ENCODE measurements around the gene SF3B5. TPM values are rescaled to one million over a fixed set of nuclear protein-coding genes. Genes with fewer than 3 reads are reported as not detected.
"Not testable (repeated sequence)": the region's sequence is repeated elsewhere in the genome, so short reads cannot be mapped to it uniquely, and the experiment has no call there.

SF3B5 gene
- 100 to 1,000 TPM; 276 to 301 (median 280) TPM for total RNA-seq

DNA sequence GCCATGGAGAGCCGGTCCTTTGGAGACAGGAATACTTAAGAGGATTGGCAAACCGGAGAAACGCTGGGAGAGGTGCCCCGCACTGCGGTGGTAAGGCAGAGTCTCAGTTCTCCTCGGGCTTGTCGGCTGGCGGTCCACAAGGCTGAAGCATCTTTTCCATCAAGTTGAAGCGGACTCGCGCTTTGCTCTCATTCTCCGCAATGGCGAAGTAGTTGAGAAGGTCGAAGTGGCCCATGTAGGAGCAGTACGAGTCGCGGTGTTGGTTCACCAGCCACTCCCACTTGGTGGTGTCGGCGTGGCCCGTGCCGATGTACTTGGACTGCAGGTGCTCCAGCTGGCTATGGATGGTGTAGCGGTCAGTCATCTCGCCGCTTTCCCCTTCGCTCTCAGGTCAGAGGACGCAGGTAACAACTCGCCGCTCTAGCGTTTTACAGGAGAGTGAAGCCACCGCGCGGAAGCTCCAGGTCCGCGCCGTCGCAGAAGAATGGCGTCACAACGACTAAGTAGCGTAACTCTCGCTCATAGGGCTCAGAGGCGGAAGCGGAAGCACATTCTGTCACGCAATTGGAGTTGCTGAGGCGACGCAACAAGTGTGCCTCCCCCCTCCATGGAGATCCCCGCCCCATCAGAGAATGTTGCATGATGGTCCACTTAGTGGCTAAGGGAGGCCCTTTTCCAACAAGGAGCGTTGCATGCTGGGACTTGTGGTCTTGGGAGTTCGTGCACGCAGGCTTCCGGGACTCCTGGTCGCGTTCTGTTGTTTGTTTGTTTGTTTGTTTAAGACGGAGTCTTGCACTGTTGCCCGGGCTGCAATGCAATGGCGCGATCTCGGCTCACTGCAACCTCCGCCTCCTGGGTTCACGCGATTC, at the start of gene SF3B5:
TSS of gene SF3B5 (minus strand) at position 440 of the 869 bp plus-strand sequence. CDS start at position 364, 76 bp downstream.
- peaks cover 11% of the 10 kb centered on the region for H3K36me3 Mint-ChIP-seq (ENCODE audit: insufficient read depth)
- H3K4me1 Mint-ChIP-seq (ENCODE audit: low read depth), result peaks cover 23% of the 10 kb centered on the region
- H3K4me3 Mint-ChIP-seq, result peak within 1 kb of the TSS; percentile 93
- peak; percentile 96 for DNase-seq
- no peaks in the 10 kb centered on the region for H3K27me3 Mint-ChIP-seq (ENCODE audit: low read depth)
- H3K9me3 Mint-ChIP-seq, result no peaks in the 10 kb centered on the region
- ATAC-seq, result peak; percentile 98

DNA sequence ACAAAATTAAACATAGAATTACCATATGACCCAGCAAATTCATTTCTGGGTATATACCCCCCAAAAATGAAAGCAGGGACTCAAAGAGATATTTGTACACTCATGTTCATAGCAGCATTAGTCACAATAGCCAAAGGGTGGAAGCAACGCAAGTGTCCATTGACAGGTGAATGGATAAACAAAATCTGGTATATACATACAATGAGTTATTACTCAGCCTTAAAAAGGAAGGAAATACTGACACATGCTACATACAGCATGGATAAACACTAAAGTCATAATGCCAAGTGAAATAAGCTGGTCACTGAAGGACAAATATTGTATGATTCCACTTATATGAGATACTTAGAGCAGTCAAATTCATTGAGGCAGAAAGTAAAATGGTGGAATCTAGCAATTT, 49.6 kb upstream of the SF3B5 start:
- H3K4me1 Mint-ChIP-seq (ENCODE audit: low read depth), result peaks cover 4% of the 10 kb centered on the region
- DNase-seq, result no peak
- no peak for ATAC-seq
- H3K4me3 Mint-ChIP-seq, result no peak overlapping the region
- H3K36me3 Mint-ChIP-seq (ENCODE audit: insufficient read depth), result no peaks in the 10 kb centered on the region
- no peaks in the 10 kb centered on the region for H3K9me3 Mint-ChIP-seq
- no peaks in the 10 kb centered on the region for H3K27me3 Mint-ChIP-seq (ENCODE audit: low read depth)

DNA sequence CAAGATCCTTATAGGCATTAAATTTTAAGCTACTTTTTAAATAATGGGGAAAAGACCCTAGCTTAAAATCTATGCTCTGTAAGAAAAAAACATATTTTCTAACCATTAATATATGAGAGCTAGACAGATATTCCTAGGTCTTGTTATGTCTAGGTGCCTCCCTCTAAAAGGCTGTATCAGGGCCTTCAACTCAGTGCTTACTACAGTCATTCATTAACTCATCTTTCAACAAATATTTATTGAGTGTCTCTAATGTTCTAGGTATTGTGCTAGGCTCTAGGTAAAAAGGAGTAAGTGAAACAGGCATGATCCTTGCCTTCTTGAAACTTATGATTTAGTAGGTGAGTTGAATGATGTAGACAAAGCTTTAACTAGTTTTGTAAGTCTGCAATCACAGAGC, 48.5 kb upstream of the SF3B5 start:
- ATAC-seq (no peak), DNase-seq (no peak)
- H3K27me3 Mint-ChIP-seq (ENCODE audit: low read depth), result no peaks in the 10 kb centered on the region
- no peak overlapping the region for H3K4me3 Mint-ChIP-seq
- no peaks in the 10 kb centered on the region for H3K36me3 Mint-ChIP-seq (ENCODE audit: insufficient read depth)
- H3K4me1 Mint-ChIP-seq (ENCODE audit: low read depth), result no peaks in the 10 kb centered on the region
- no peaks in the 10 kb centered on the region for H3K9me3 Mint-ChIP-seq

DNA sequence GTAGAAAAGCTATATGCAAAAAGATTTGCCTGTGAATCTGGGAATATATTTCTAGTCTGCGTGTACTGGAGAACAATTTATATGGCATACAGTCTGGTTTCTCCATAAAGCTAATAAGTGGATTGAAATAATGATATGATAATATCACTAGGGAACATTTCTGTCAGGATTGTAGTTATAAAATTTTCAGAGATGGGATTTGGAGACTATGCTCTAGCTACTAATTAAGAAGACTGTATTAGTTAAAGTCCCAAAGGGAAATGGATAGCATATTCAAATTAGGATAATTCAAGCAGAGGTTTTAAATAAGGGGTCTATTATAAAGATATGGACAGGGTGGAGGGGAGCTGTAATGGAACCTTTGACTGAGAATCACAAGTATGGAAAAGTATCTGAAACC, 47.7 kb upstream of the SF3B5 start:
- Mint-ChIP-seq H3K4me1 (ENCODE audit: low read depth) (no peaks in the 10 kb centered on the region), H3K27me3 (ENCODE audit: low read depth) (no peaks in the 10 kb centered on the region), H3K36me3 (ENCODE audit: insufficient read depth) (no peaks in the 10 kb centered on the region), H3K9me3 (no peaks in the 10 kb centered on the region), H3K4me3 (no peak overlapping the region)
- ATAC-seq (no peak), DNase-seq (no peak)

DNA sequence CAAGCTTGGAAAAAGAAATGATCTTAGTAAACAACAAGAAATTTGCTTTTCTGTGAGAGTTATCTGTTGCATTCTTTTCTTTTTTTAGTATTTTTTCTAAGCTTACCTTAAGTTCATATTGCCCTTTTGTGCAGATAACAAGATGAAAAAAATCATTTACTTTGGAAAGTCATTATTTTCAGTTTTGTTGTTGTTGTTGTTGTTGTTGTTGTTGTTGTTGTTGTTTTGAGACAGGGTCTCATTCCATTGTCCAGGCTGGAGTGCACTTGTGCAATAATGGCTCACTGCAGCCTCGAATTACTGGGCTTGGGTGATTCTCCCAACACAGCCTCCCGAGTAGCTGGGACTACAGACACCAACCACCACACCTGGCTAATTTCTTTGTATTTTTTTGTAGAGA, 46.1 kb upstream of the SF3B5 start:
- H3K4me1 Mint-ChIP-seq (ENCODE audit: low read depth), result no peaks in the 10 kb centered on the region
- no peaks in the 10 kb centered on the region for H3K36me3 Mint-ChIP-seq (ENCODE audit: insufficient read depth)
- H3K27me3 Mint-ChIP-seq (ENCODE audit: low read depth), result no peaks in the 10 kb centered on the region
- H3K9me3 Mint-ChIP-seq, result no peaks in the 10 kb centered on the region
- H3K4me3 Mint-ChIP-seq, result no peak overlapping the region
- DNase-seq, result no peak
- no peak for ATAC-seq

DNA sequence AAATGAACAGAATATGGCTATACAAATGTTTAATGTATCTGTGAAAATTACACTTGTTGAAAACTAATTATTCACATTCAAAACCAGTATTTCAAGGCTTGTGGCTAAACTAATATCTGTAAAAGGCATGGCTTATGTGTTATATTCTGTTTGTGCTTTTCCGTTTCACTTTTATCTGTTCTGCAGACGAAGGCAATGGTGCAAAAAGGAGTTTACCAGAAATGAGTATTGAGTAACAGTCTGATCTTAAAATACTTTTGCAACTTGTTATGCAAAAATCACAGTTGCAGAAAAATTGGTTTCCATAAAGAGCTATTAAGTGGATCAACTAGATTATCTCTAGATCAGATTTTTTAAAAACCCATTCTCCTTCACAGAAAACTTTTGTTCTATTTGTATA, 45.5 kb upstream of the SF3B5 start:
- H3K27me3 Mint-ChIP-seq (ENCODE audit: low read depth), result no peaks in the 10 kb centered on the region
- no peak for ATAC-seq
- H3K9me3 Mint-ChIP-seq, result no peaks in the 10 kb centered on the region
- no peak overlapping the region for H3K4me3 Mint-ChIP-seq
- DNase-seq, result no peak
- no peaks in the 10 kb centered on the region for H3K36me3 Mint-ChIP-seq (ENCODE audit: insufficient read depth)
- no peaks in the 10 kb centered on the region for H3K4me1 Mint-ChIP-seq (ENCODE audit: low read depth)

DNA sequence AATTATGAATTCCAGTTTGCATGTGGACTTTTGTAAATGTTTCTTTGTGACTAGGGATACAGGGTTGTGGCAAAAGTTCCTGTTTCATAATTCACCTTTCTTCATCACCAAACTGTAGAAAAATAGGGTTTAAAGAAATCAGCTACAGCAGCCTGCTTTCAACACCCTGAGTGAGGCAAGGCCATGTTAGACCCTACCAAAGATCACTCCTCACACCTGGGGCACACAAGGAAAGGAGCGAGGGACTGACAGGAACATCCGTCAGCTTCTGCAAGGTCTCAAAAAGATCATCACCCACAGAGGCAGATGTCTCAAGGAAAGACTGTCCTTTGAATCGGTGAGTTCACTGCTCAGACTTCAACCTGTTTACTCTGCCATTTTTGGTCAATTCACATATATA, 44.4 kb upstream of the SF3B5 start:
- H3K4me1 Mint-ChIP-seq (ENCODE audit: low read depth), result no peaks in the 10 kb centered on the region
- H3K27me3 Mint-ChIP-seq (ENCODE audit: low read depth), result no peaks in the 10 kb centered on the region
- no peaks in the 10 kb centered on the region for H3K36me3 Mint-ChIP-seq (ENCODE audit: insufficient read depth)
- no peak for DNase-seq
- H3K9me3 Mint-ChIP-seq, result no peaks in the 10 kb centered on the region
- ATAC-seq, result no peak
- no peak overlapping the region for H3K4me3 Mint-ChIP-seq

DNA sequence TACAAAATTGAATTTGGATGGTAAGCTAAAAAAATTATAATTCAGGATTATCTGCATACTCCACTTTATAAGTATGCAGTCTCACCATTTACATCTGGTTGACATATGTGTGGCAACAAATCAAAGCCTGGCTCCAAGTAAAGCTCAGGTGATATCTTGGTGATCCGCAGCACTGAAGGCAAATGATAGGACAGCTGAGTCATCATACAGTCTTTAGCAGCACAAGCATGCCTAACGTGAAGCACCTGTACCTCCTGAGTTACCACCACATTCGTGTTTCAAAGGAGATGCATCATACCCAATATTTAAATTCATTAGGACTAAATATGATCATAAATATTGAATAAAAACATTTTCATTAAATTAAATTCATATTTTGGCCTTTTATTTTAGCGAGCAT, 43.2 kb upstream of the SF3B5 start:
- Mint-ChIP-seq H3K9me3 (no peaks in the 10 kb centered on the region), H3K36me3 (ENCODE audit: insufficient read depth) (no peaks in the 10 kb centered on the region), H3K4me1 (ENCODE audit: low read depth) (no peaks in the 10 kb centered on the region), H3K27me3 (ENCODE audit: low read depth) (no peaks in the 10 kb centered on the region), H3K4me3 (no peak overlapping the region)
- no peak for DNase-seq
- no peak for ATAC-seq

DNA sequence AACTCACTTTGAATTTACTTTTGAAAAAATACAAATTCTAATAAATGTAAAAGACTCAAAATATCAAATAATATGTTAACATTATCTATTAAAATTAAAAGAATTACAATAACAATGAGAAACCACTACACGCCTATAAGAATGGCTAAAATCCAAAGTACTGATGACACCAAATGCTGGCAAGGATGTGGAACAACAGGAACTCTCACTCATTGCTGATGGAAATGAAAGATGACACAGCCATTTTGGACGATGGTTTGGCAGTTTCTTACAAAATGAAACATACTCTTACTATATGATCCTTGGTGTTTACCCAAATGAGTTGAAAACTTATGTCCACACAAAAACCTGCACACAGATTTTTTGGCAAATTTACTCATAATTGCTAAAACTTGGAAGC, 39.4 kb upstream of the SF3B5 start:
- no peaks in the 10 kb centered on the region for H3K9me3 Mint-ChIP-seq
- no peaks in the 10 kb centered on the region for H3K36me3 Mint-ChIP-seq (ENCODE audit: insufficient read depth)
- no peaks in the 10 kb centered on the region for H3K27me3 Mint-ChIP-seq (ENCODE audit: low read depth)
- peaks cover 22% of the 10 kb centered on the region for H3K4me1 Mint-ChIP-seq (ENCODE audit: low read depth)
- no peak overlapping the region for H3K4me3 Mint-ChIP-seq
- no peak for ATAC-seq
- DNase-seq, result no peak

DNA sequence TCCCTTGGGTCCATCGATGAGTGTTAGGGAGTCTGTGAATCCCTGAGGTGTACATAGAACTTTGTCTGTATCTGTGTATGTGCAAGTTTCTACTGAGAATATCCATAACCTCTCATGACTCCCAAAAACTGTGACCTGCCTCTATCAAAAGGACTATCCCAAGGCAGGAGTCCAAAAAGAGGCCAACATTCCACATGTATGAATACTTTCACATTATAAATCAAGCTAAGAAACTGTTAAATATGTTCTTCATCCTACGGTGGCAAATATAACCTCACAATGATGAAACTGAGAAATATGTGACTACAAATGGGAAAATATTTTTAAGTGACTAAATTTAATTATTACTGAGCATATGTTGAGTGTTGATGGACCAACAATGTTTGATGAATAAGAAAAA, 38.8 kb upstream of the SF3B5 start:
- Mint-ChIP-seq H3K9me3 (no peaks in the 10 kb centered on the region), H3K27me3 (ENCODE audit: low read depth) (no peaks in the 10 kb centered on the region), H3K4me1 (ENCODE audit: low read depth) (peaks cover 27% of the 10 kb centered on the region), H3K36me3 (ENCODE audit: insufficient read depth) (no peaks in the 10 kb centered on the region), H3K4me3 (no peak overlapping the region)
- DNase-seq (no peak), ATAC-seq (no peak)

DNA sequence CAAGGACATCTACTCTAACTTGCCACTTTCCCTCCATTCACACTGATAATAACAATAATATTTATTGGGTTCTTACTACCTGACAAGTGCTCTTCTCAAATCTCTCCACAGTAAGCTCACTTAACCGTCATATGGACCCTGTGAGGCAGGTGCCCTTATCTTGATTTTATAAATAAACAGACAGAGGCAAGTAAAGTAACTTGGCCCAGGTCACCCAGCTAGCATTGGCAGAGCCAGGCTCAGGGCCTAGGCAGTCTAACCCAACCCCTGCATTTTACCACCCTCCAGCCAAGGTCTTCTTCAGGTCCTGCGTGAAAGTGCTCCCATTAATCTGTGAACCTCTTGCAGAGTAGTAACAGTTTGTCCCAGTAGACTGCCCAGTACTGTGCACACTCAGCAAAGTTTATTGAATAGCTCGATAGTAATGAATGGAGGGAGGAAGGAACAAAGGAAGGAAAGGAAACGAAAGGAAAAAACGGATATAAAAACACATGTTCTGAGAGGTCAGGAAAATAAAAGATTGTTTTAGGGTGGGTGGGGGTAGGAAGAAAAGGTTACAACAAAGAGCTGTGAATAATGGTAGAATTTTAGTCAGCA, 38.0 kb upstream of the SF3B5 start:
- H3K4me3 Mint-ChIP-seq, result no peak overlapping the region
- H3K36me3 Mint-ChIP-seq (ENCODE audit: insufficient read depth), result no peaks in the 10 kb centered on the region
- H3K27me3 Mint-ChIP-seq (ENCODE audit: low read depth), result peaks cover 3% of the 10 kb centered on the region
- ATAC-seq (no peak), DNase-seq (no peak)
- H3K9me3 Mint-ChIP-seq, result no peaks in the 10 kb centered on the region
- H3K4me1 Mint-ChIP-seq (ENCODE audit: low read depth), result peaks cover 29% of the 10 kb centered on the region

DNA sequence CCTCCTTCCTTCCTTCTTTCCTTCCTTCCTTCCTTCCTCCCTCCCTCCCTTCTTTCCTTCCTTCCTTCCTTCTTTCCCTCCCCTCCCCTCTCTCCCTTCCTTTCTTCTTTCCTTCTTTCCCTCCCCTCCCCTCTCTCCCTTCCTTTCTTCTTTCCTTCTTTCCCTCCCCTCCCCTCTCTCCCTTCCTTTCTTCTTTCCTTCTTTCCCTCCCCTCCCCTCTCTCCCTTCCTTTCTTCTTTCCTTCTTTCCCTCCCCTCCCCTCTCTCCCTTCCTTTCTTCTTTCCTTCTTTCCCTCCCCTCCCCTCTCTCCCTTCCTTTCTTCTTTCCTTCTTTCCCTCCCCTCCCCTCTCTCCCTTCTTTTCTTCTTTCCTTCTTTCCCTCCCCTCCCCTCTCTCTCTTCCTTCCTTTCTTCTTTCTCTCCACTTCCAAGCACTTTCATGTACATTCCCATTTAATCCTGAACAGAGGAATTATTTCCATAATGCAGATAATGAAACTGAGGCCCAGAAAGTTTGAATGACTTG, 36.9 kb upstream of the SF3B5 start:
- not testable (repeated sequence) for DNase-seq; ATAC-seq; H3K27me3 Mint-ChIP-seq (ENCODE audit: low read depth); H3K9me3 Mint-ChIP-seq; H3K36me3 Mint-ChIP-seq (ENCODE audit: insufficient read depth); H3K4me3 Mint-ChIP-seq
- peaks cover 29% of the 10 kb centered on the region for H3K4me1 Mint-ChIP-seq (ENCODE audit: low read depth)

DNA sequence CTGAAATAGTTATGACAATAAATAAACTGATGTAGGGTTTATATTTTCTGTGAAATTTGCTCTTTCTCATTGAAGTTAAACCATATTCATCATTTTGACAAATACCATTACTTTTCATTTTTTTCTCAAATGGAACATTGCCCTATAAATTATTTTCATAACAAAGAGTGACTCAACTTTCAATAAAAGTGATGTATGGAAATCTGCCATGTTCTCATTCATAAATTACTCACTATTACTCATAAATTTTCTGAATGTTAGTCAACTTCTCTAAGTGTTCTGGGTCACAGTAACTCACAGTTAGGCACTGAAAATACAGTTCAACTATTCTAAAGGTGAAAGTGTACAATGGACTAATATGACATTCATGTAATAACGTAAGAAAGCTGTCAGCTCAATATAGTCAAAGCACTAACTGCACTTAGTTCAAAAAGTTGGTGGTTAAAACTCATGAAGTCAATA, 35.9 kb upstream of the SF3B5 start:
- peaks cover 3% of the 10 kb centered on the region for H3K27me3 Mint-ChIP-seq (ENCODE audit: low read depth)
- ATAC-seq (peak; percentile 91 to 94), DNase-seq (no peak)
- H3K36me3 Mint-ChIP-seq (ENCODE audit: insufficient read depth), result no peaks in the 10 kb centered on the region
- no peaks in the 10 kb centered on the region for H3K9me3 Mint-ChIP-seq
- peaks cover 29% of the 10 kb centered on the region for H3K4me1 Mint-ChIP-seq (ENCODE audit: low read depth)
- peak overlapping the region; percentile 53 for H3K4me3 Mint-ChIP-seq

DNA sequence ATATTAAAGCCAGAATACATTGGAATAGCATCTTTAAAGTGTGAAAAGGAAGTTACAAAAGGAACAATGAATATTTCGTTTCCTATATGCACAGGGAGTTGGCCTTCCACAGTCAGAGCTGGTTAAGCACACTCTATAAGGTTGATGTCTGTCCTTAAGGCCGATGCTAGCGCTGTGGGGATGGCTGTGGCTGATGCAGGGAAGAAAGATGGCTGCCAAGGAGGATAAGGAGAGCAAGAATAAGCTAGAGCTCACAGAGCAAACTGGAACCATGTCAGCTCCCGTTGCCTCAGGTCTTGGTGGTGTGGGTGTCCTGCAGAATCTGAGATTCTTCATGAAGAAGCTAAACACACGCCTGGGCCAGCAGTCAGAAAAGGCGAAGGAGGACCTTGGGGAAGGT, 34.1 kb upstream of the SF3B5 start:
- Mint-ChIP-seq H3K9me3 (no peaks in the 10 kb centered on the region), H3K4me3 (no peak overlapping the region), H3K27me3 (ENCODE audit: low read depth) (peaks cover 3% of the 10 kb centered on the region), H3K4me1 (ENCODE audit: low read depth) (peaks cover 29% of the 10 kb centered on the region), H3K36me3 (ENCODE audit: insufficient read depth) (no peaks in the 10 kb centered on the region)
- DNase-seq (no peak), ATAC-seq (no peak)

DNA sequence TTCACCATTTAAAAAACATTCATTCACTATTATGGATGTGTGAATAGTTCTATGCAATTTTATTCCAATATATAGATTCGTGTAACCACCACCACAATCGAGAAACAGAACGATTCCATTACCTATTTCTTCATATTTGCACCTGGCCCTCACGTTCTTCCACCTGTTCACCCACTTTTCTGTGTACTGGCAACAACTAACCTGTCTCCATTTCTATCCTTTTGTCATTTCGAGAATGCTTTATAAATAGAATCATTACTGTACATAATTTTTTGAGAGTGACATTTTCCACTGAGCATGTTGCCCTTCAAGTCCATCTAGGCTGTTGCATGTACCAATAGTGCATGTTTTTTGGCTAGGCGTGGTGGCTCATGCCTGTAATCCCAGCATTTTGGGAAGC, 31.7 kb upstream of the SF3B5 start:
- H3K9me3 Mint-ChIP-seq, result no peaks in the 10 kb centered on the region
- no peak overlapping the region for H3K4me3 Mint-ChIP-seq
- H3K4me1 Mint-ChIP-seq (ENCODE audit: low read depth), result peaks cover 24% of the 10 kb centered on the region
- ATAC-seq, result no peak
- peaks cover 3% of the 10 kb centered on the region for H3K27me3 Mint-ChIP-seq (ENCODE audit: low read depth)
- H3K36me3 Mint-ChIP-seq (ENCODE audit: insufficient read depth), result no peaks in the 10 kb centered on the region
- DNase-seq, result no peak

Data from activated T-cell treated with anti-CD3 and anti-CD28 coated beads, Interleukin-2, amount 50 U/mL, for 4 hours (primary cell).